Activated CD4-positive, CD25-positive, alpha-beta regulatory T cell (primary cell): ENCODE measurements around the gene SIRT2.

Experiments
- DNase-seq, 4 experiments: peaks; one replicate each; lab custom pipeline; 2025; lab: John Stamatoyannopoulos, UW

SIRT2 gene

DNA sequence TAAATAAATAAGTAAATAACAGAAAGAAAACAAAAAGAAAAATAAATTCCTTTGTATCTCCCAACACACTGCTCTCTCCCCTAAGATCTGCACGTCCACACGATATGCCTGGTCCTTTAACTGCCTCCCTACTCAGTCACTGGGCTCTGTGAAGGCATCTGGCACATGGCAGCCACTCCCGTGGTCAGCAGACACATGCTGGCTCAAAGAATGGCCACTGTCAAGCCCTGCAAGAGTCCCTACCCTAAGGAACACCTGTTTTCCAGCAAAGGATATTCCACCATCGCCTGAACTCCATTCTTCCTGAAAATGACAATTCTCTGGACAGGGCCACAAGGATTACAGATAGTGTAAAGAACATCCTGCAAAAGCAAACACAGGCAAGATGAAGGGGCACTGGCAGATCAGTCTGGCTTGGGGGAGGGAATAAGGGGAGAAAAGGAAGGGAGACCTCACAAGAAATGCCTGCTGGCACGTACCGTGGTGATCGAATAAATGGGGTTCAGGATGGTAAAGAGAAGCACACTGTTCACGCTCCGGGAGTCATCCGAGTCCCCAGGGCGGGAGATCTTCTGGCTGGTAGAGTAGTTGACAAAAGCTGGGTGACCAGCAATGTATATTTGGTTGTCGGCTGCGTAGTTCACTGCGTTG is 53.9 kb downstream of the SIRT2 start:
- no peak for DNase-seq

DNA sequence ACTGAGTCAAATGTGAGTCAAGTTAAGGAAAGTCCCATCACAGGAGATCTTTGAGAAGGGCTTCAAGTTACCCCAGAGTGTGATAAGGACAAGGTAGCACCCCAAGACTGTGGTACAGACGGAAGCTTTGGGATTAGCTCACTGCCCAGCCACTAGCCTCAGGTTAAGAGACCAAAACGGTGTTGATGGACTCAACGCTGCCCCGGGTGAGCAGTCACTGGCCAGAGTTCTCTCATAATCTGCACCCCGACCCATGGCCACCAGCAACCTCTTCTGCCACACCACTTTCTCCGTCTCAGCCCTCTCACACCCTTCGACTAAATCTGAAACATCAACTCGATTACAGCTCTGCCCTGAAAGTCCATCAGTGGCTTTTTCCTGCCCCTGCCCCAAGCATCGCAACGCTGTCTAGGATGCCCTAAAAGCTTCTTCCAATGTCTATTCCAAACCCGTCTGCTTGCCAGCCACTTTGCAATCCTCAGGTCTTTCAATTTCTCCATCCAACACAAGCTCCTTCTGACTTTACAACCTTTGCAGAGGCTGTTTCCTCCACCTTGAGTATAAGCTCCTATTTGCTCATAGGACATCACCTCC is 55.2 kb downstream of the SIRT2 start:
- no peak for DNase-seq

DNA sequence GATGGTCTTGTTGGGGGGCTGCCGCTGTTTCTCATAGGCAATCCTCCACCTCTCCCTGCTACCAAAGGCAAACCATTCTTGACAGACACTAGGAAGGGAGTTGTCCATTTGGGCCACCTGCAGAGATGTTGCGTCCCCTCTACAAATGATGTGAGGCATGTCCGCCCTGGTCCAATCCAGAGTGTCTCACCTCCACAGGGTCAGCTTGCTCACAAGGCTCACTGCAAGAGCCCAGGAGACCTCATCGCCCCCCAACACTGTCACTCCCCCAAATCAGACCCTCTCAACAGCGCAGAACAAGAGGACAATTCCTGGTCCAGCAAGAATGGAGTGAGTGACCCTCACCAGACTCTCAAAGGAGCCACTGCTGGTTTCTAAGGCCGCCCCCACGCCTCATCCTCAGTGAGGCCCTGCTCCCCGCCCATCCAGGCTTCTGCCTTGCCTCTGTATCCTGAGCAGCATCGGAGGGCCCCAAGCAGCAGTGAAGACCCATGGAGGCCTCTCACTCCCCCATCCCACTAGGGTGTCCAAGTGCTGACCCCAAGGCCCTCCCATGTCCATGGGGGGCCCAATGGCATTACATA is 56.2 kb downstream of the SIRT2 start:
- no peak for DNase-seq

DNA sequence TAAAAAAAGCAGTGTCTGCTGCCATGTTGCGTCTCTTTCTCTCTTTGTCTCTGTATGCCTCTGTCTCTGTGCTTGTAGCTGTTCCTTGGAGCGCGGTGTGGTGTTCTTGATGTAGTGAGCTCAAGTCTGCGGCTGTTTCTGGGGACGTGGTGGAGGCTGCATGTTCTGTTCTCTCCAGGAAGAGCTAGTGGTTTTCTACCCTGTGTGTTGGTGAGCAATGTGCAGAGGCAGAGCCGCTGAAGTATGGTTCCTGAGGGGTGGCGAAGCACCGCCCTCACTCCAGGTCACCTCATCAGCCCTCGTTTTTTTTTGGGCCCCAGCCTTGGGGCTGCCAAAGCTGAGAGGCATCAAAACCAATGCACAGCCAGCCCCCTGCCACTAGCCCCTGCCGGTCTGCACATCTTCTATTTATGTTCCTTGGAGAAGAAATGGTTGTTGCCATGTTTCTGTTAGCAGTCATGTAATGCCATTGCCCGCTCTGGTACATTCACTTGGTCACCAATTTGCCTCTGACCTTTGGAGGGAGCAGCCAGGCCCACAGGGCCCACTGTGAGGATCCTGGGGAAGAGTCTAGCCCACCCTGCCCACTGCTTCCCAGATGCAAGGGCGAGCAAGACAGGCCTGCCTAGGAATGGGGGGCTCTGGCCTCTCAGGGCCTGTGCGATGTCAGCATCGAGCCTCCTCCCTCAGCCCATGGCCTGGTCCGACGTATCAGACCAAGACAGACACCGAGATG is 56.8 kb downstream of the SIRT2 start:
- peak in 2 of 4 experiments; percentile 18 to 27 for DNase-seq

DNA sequence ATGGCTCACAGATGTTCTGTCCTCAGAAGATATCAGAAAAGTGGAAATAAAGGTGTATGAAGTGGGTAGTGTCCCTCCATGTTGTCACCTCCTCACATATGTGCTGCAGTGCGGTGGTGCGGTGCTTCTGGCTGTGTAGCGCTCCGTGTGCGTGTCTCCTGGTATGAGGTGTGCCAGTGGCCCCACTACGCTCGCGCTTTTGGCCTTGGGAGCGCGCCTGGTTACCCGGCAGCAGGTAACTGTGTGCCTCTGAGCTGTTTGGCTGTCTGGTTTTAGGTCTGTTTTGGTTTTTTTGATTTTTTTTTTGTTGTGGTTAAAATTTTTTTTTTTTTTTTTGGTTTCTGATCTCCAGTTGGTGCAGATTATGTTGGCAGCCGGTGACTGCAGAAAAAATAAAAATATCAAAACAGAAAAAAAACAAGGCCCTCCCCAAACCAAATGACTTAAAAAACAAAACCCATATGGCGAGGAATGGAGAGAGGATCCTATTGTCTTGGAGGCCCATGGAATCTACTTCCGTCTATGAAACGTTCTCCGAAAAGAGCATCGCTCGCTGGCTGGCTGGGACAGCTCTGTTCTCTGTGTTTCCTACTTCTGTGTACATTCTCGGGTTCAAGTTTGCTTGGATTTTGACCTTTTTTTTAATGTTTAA is 57.5 kb downstream of the SIRT2 start:
- peak in 2 of 4 experiments; percentile 10 to 14 for DNase-seq

DNA sequence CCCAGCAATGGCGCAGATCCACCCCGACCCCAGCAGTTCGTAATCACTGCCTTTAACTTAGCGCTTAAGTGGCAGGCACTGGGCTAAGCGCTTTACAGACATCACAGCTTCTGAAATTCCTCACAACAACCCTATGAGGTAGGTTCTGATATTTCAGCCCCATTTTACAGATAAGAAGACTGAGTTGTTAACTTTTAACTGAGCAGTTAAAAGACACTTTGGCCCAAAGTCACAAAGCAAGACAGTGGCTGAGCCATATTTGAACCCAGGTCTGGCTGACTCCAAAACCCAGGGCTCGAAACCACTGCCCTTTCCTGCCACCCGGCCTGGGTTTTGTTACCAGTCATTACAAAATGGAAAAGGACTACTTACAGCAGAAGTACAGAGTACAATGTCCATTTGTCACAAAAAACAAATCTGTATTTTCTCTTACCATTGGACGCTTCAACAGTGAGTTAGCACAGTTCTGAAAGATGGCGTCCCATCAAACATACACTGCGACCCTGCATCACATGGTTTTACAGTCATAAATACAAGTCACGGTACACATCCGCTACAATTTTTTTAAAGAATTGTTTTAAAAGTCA is 58.1 kb downstream of the SIRT2 start:
- DNase-seq = no peak

DNA sequence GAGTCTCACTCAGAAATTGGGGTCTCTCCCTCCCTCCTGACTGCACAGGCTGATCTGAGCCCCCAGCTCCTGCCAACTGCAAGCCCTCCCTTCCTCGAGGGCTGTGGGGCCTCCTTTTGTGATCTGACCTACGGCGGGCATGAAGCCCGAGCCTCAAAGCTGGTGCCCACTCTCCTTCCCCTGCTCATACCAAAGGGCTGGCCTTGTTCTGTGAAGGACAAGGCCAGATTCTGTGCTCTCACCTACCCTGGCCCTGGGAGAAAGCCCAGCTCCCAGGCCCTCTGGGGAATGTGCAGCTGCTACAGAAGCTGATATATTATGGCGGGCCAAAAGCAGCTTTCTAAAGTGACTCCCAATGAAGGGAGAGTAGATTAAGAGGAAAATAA is 58.8 kb downstream of the SIRT2 start:
- no peak for DNase-seq

DNA sequence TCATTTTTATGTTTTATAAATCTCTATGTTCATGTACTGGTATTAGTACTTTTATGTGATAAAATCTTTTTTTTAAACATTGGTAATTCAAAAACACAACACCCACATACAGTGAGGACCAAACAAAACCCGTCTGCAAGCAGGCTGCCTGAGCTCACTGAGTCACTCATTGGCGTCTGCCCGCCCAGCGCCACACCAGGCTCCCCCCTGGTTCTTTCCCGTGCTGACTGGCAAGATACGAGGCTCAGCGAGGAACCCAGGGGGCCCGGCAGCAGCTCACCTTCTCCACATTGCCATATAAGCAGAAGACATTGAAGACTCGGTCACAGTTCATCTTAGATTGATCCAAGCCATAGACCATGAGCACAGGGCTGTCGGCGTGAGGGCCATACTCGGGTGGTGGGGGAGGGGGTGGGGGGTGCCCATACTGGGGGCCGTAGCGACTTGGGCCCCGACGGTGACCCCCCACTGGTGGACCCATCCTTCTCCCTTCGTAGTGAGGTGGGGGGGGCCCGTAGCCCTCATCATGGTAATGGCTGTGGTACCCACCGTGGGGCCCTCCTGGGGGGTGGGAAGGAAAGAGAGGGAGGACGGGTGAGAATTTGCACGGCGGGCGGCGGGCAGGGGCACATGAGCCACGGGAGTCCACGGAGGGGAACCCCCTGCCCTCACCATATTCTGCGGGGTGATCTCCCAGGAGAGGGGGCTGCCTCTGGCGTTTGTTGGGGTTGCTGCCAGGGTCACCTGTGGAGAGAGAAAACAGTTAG is 59.4 kb downstream of the SIRT2 start:
- DNase-seq = no peak

DNA sequence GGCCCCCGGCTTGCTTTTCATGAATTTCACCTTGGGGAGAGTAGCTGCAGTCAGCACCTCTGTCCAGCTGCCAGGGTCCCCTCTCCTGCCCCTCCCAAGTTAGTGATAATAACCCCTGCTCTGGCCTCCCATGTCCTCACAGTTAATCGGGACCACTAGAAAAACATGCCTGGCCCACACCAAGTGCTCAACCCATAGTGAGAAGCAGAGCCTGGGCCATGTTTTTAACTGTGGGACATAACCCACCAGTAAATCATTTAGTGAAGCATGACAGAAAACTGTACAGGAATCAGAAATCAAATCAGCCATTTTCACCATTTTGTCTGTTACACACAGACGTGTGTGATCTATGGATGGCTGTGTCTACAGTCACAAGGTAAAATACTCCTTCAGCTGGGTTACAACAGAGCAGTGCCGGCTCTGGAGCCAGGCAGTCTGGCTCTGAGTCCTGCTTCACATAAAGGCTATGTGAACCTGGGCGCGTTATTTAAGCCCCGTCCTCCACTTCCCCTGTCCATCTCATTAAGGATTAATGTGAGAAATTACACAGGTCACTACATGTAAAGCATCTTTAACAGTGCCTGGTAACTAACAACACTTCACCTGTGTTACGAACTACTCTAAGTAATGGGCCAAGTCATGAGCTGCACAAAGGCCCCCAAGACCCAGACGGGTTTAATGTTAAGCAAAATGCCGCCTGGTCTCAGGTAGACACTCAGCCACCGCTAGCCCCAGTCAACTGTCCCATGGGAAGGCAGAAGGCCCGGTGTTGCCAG is 60.2 kb downstream of the SIRT2 start:
- no peak for DNase-seq

DNA sequence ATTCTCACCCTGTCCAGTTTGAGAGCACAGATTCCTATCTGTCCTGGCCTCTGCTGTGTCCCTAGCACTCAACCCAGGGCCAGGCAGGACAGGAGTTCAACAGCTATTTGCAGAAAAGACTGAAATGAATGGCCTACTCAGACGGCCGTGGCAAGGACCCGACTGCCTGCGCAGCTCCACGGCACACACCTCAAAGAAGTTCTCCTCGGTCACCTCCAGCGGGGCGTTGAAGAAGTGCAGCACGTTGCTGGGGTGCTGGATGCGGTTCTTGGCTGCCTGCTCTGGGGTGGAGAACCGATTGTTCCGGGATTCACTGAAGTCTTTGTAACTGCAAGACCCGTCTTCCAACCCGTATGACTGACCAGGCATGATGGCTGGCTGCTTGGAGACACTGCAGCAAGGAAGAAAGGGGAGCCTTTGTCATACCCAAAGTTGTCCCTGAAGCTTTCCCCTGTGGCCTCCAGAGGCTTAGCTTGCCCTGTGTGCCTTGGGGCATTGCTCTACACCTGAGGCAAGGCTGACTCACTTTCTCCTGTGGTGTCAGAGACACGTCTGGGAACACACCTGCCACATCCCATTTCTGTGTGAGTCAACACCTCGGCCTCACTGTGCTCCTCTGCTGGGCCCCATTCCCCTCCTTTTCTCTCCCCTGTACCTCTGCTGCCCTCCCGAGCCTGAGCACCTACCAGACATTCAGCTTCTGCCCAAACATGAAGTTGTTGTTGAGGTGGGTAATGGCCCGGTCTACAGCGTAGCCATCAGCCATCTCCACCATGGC is 61.0 kb downstream of the SIRT2 start:
- DNase-seq = peak in 1 of 4 experiments; percentile 32

DNA sequence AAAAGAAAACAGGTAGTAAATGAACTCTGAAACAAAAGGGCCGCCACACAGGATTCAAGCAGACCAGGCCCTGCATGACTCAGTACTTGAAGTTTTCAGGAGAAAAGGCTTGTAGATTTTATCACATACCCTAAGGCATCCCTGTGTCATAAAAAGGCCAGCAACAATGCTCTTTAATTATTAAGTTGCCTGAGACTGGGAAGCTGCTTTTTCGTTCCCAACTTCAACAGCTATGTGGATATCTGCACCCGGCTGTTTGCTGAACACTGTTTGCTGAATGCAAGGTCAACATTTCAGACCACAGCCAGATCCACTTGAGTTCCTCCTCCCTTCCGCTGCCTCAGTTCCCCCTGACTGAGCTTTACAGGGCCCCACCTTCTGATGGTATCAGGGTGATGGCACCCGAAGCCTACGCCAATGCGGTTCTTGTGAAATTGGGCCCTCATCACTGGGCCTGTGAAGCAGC is 61.7 kb downstream of the SIRT2 start:
- DNase-seq = no peak

DNA sequence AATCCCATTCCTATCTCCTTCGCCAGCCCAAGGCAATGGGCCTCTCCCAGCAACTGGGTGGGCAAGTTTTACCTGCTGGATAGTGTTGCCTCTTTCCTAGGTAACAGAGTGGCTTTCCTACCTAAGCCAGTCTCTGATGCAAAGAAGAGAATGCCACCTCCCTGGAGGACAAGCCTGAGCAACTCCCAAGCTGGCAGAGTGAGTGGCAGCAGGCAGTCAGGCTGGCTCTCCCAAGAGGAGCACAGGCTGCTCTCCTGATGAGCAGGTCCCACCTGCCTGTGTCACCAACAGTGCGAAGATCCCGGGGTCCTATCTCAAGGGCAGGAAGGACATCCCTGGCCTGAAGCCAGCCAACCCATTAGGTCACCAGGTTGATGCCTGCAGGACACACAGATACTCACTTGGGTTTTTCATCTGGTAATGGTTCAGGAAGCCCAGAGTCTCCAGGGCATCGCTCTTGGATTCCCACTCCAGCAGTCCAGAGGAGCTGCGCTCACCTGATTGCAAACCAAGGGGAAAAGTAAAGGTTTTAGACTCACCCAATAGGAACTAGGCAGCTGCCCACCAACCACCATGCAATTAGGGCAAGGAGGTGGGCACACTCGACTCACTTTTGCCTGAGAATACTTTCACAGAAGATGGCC is 62.3 kb downstream of the SIRT2 start:
- DNase-seq = no peak

DNA sequence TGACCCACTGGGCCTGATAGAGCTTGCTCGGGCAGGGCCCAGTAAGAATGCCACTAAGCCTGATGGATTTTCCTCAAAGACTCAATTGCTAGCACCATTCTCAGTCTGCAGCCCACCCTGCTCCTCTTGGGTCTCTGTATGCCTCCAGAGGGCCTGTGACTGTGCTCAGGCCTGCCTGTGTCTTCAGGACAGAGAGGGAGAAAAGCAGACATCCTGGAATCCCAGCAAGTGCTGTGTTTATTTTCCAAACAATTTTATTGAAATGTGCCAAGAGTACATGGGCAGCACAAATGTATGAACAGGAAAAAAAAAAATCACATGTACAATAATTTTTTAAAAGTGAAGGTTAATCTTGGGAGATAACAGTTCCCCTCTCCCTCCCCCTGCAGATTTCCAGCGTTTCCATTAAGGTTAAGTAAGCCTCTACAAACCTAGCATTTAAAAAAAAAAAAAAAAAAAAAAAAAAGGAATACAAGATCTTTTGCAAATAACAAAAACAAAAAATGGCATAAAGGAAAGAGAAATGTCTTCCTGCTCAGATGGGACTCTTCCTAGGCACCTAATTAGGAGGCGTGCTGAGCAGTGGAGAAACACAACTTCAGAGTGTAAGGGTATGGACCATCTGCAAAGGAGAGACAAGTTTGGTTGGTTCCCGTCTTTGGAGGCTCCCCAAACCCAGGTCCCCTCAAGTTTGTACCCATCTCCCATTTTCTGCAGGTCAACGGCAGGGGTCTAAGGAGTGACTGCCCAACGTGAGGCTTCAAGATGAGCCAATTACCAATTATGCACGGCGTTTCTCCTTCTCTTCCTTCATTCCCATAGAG is 63.0 kb downstream of the SIRT2 start:
- no peak for DNase-seq

DNA sequence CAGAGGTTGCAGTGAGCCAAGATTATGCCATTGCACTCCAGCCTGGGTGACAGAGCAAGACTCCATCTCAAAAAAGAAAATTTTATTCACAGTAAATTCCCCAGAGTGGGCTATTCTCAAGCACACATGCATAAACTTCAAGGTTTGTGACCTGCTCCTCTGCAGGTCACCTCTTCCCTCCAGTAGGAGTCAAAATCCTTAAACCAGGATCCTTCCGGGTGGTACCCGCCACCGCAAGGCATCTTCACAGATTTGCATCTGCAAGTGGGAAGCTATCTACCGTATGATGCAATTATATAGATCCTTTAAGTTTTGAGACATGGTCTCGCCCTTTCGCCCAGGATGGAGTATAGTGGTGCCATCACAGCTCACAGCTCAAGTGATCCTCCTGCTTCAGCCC is 64.8 kb downstream of the SIRT2 start:
- DNase-seq = no peak

DNA sequence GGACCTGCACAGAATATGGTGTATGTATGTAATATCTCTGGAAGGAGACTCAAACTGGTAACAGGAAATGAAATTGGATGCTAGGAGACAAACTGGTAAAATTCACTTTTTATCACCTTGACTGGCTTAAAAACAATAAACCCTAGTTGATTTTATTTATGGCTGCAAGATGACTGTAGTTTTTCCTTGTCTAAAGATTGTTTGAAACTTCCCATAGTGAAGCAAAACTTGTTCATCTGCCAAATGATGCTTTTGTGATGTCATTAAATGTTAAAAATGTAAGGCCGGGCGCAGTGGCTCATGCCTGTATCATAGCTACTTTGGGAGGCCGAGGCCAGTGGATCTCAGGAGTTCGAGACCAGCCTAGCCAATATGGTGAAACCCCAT is 65.3 kb downstream of the SIRT2 start:
- DNase-seq = no peak

DNA sequence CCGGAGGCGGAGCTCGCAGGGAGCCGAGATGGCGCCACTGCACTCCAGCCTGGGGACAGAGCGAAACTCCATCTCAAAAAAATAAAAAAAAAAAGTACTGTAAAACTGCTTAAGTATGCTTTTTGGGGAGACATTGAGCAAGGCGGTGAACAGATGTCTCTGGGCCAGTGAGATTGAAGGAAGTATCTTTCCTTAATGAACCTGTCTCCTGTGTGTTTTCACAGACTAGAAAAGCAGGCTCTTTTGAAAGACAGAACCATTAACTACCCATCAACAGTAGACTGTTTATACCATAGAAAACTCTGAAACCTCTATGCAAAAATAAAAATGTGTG is 66.4 kb downstream of the SIRT2 start:
- no peak for DNase-seq

DNA sequence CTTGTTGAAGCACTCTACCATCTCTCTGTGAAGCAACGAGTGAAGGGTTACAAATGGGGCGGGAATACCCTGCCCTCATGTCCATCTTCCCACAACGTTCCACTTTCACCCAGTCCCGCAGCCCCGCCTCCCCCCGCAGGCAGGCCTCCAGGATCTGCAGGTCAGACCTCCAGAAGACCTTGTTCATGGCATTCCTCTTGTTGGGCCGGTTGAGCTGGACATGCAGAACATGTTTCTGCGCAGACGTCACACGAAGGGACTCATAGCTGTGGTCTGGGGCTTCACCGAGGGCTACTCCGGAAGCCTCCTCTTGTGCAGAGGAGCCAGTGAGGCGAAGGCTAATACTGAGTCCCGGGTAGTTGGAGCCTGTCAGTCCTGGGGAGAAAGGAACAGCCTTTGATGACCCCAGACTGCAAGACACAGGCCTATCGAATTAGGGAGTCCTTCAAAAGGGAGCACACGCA is 68.2 kb downstream of the SIRT2 start:
- no peak for DNase-seq

DNA sequence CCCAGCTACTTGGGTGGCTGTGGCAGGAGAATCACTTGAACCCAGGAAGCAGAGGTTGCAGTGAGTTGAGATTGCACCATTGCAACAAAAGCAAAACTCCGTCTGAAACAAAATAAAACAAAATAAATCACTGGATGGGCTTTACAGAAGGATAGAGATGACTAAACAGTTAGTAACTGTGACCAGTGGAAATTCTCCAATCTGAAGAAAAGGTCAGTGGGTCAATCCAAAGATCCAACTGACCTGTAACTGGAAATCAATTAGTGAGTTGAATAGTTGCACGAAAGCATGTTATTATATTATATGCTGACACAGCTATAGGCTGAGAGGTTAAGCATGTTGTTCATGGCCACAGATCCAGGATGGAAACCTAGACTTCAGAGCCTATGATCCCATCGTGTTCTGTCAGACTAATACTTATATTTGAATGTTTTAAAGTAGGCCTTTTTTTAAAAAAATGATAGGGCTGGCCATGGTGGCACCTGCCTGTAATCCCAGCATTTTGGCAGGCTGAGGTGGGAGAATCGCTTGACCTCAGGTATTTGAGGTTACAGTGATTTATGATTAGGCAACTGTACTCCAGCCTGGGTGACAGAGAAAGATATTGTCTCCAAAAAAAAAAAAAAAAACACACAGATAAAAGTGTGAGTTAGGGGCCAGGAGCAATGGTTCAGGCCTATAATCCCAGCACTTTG is 69.2 kb downstream of the SIRT2 start:
- no peak for DNase-seq
